ENCODE data around the gene WBP11. TPM values are rescaled to one million over a fixed set of nuclear protein-coding genes. Genes with fewer than 3 reads are reported as not detected.
"Not testable (repeated sequence)": the region's sequence is repeated elsewhere in the genome, so short reads cannot be mapped to it uniquely, and the experiment has no call there.

WBP11 gene
- total RNA-seq, 1 donor from 2014 or later: 81.5 TPM

GRCh38 chr12:14736441-14736840, 66.8 kb downstream of the WBP11 start:
- intact Hi-C loops (cut with micrococcal nuclease): not testable (repeated sequence)

Other genes with a start within 250 kb of the WBP11 start
- not detected in 2 replicates for gene PLBD1, start 235.6 kb downstream of the WBP11 start, total RNA-seq
- not detected in 2 replicates for gene GUCY2C, start 106.9 kb downstream of the WBP11 start, total RNA-seq
- gene C12orf60, start 192 bp upstream of the WBP11 start, total RNA-seq: 1.3 and 1.5 TPM in 2 replicates
- gene SMCO3, start 10.7 kb upstream of the WBP11 start, total RNA-seq: not detected in 2 replicates
- not detected in 2 replicates for gene ART4, start 40.0 kb upstream of the WBP11 start, total RNA-seq
- 0.27 TPM in 1 of 2 replicates, not detected in the other for gene MGP, start 82.4 kb upstream of the WBP11 start, total RNA-seq
- 12.2 and 13.3 TPM in 2 replicates for gene ERP27, start 135.1 kb upstream of the WBP11 start, total RNA-seq
- gene ARHGDIB, start 158.1 kb upstream of the WBP11 start, total RNA-seq: 1,650 and 1,655 TPM in 2 replicates
- not detected in 2 replicates for gene PDE6H, start 169.6 kb upstream of the WBP11 start, total RNA-seq

Data from T-helper 2 cell treated with Interferon-gamma antibody and Interleukin-4, amounts not matched to agents 100 ng/mL and 5 ng/mL, for 36 hours (primary cell).